Gastrocnemius medialis (tissue), 4 donors: ENCODE results near the gene ARHGEF18.

Experiments used
- CTCF ChIP-seq, 5 experiments: fragments of 450-650 bp in 3 of 5; fragments of 200-600 bp in 2 of 5; sonication (generic) in 2 of 5; IDR thresholded peaks in 4 of 5; conservative IDR thresholded peaks in 1 of 5; 1 replicate in 4 of 5; 2 replicates in 1 of 5; pipeline ENCODE4 v1.5.1; 2016 to 2019; ENCODE audit warnings: antibody characterized with exemption in 5 of 5, mild to moderate bottlenecking in 3 of 5, moderate library complexity in 3 of 5
- POLR2A ChIP-seq, 2 donors: fragments of 450-650 bp; IDR thresholded peaks; one replicate each; pipeline ENCODE4 v1.6.1; 2017; ENCODE audit warnings: antibody characterized with exemption in 2 of 2, mild to moderate bottlenecking in 2 of 2, moderate library complexity in 2 of 2

DNA sequence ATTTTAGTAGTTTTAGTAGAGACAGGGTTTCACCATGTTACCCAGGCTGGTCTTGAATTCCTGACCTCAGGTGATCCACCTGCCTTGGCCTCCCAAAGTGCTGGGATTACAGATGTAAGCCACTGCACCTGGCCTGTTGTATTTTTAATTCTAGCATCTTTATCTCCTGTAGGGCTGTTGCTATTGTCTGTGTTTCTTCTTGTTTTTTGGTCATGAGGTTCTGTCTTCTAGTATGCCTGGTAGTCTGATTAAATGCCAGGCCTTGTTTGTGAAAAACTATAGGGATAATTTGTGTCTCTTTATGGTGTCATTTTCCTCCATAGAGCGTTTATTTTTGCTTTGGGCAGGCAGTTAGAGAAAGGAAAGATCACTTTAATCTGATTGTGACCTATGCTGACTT, 3.1 kb downstream of the ARHGEF18 start:
- TF ChIP-seq CTCF (IDR thresholded peaks at IDR 0.05 in 4 of 5, conservative IDR thresholded peaks at IDR 0.05 in 1 of 5): no peak
- no peak for TF ChIP-seq POLR2A (IDR thresholded peaks at IDR 0.05)
